Peyer's patch (tissue), 4 donors: Measurements from ENCODE around the gene AGBL4. TPM values are rescaled to one million over a fixed set of nuclear protein-coding genes. Genes with fewer than 3 reads are reported as not detected.
"Not testable (repeated sequence)": the region's sequence is repeated elsewhere in the genome, so short reads cannot be mapped to it uniquely, and the experiment has no call there.

Experiments used
- DNase-seq, 3 donors: peaks; one replicate each; pipeline ENCODE4 v3.0.0-alpha.2; 2017 to 2019
- H3K27ac ChIP-seq, 4 donors: fragments of 200-600 bp; sonication (generic); one replicate each; pipeline ENCODE4 v1.5.1; 2016 to 2019
- H3K27me3 ChIP-seq, 2 donors: fragments of 200-600 bp; sonication (generic); one replicate each; pipeline ENCODE4 v1.5.1; 2019
- H3K36me3 ChIP-seq, 3 donors: fragments of 200-600 bp; sonication (generic); one replicate each; pipeline ENCODE4 v1.5.1; 2016 to 2019
- H3K4me1 ChIP-seq, 4 donors: fragments of 200-600 bp; sonication (generic); one replicate each; pipeline ENCODE4 v1.5.1; 2016 to 2019
- H3K4me3 ChIP-seq, 4 donors: fragments of 200-600 bp; sonication (generic); 1 replicate in 3 of 4; 2 replicates in 1 of 4; pipeline ENCODE4 v1.5.1; 2016 to 2019; ENCODE audit warnings: mild to moderate bottlenecking in 1 of 4
- H3K9me3 ChIP-seq, 4 donors: fragments of 200-600 bp; sonication (generic); one replicate each; pipeline ENCODE4 v1.5.1; 2016 to 2019; ENCODE audit warnings: mild to moderate bottlenecking in 1 of 4
- POLR2A ChIP-seq, 2 donors: fragments of 450-650 bp; IDR thresholded peaks; one replicate each; pipeline ENCODE4 v1.5.1; 2017; ENCODE audit warnings: antibody characterized with exemption in 2 of 2, mild to moderate bottlenecking in 2 of 2, moderate library complexity in 2 of 2
- total RNA-seq, 4 donors: library from RNA; depleted of rRNA; stranded (reverse); fragments of >200 nt; gene quantifications; one replicate each; pipeline ENCODE4 v1.1.0, GENCODE V29; 2016
- TF ChIP-seq, protein P1 (sequence below), 6 experiments: fragments of 450-650 bp in 4 of 6; fragments of 200-600 bp in 2 of 6; sonication (generic) in 1 of 6; IDR thresholded peaks; one replicate each; pipeline ENCODE4 v1.5.1; 2017 to 2019; ENCODE audit warnings: antibody characterized with exemption in 6 of 6, mild to moderate bottlenecking in 3 of 6, moderate library complexity in 1 of 6

The AGBL4 gene
- total RNA-seq, 4 donors from 2014 or later: 2.5 TPM; not detected in 3

DNA sequence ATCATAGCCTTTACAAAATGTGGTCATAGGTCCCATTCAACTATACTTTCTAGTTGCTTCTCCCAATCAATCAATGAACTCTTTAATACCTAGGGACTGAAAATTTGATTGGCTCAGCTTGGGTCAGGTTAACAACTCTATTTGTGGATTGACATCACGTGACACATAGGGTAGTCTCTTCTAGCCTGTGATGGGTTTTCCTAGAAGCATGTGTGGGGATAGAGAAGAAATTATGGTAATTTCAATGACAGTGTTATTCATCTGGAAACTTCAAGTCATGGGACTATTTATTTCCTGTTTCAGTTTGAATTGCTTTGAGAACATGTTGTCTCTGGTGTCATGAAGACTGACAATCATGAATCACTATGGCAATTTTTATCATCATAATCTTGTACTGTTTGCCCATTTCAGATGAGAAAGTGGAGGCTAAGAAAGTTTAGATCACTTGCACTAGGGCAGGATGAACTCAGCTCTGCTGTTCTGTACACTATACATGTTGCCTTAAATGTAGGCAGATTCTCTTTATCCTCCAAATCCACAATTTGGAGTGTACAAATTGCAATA lies 717.2 kb downstream of the AGBL4 start:
- no peaks in the 10 kb centered on the region for H3K9me3 ChIP-seq
- no peaks in the 10 kb centered on the region for H3K4me1 ChIP-seq

GRCh38 chr1:49302400-49302799 lies 721.4 kb downstream of the AGBL4 start:
- H3K4me3 ChIP-seq: not testable (repeated sequence)

More for the DNA sequence above, 717.2 kb downstream of the AGBL4 start:
- Histone ChIP-seq H3K4me3 (no peak overlapping the region), H3K27ac (no peak overlapping the region), H3K36me3 (no peaks in the 10 kb centered on the region), H3K27me3 (no peaks in the 10 kb centered on the region)
- TF ChIP-seq, protein P1, sequence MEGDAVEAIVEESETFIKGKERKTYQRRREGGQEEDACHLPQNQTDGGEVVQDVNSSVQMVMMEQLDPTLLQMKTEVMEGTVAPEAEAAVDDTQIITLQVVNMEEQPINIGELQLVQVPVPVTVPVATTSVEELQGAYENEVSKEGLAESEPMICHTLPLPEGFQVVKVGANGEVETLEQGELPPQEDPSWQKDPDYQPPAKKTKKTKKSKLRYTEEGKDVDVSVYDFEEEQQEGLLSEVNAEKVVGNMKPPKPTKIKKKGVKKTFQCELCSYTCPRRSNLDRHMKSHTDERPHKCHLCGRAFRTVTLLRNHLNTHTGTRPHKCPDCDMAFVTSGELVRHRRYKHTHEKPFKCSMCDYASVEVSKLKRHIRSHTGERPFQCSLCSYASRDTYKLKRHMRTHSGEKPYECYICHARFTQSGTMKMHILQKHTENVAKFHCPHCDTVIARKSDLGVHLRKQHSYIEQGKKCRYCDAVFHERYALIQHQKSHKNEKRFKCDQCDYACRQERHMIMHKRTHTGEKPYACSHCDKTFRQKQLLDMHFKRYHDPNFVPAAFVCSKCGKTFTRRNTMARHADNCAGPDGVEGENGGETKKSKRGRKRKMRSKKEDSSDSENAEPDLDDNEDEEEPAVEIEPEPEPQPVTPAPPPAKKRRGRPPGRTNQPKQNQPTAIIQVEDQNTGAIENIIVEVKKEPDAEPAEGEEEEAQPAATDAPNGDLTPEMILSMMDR (IDR thresholded peaks at IDR 0.05): no peak
- TF ChIP-seq POLR2A (IDR thresholded peaks at IDR 0.05): no peak
- DNase-seq: no peak

GRCh38 chr1:49298304-49298703 lies 725.5 kb downstream of the AGBL4 start:
- no peak overlapping the region for H3K27ac ChIP-seq
- no peak overlapping the region for H3K4me3 ChIP-seq
- H3K4me1 ChIP-seq: no peaks in the 10 kb centered on the region
- DNase-seq: no peak
- TF ChIP-seq, protein P1 (IDR thresholded peaks at IDR 0.05): no peak
- TF ChIP-seq POLR2A (IDR thresholded peaks at IDR 0.05): no peak
- H3K27me3 ChIP-seq: no peaks in the 10 kb centered on the region
- H3K36me3 ChIP-seq: no peaks in the 10 kb centered on the region
- no peaks in the 10 kb centered on the region for H3K9me3 ChIP-seq

More at GRCh38 chr1:49302400-49302799, 721.4 kb downstream of the AGBL4 start:
- not testable (repeated sequence) for H3K9me3 ChIP-seq, DNase-seq, H3K27ac ChIP-seq, H3K4me1 ChIP-seq, H3K36me3 ChIP-seq, H3K27me3 ChIP-seq

DNA sequence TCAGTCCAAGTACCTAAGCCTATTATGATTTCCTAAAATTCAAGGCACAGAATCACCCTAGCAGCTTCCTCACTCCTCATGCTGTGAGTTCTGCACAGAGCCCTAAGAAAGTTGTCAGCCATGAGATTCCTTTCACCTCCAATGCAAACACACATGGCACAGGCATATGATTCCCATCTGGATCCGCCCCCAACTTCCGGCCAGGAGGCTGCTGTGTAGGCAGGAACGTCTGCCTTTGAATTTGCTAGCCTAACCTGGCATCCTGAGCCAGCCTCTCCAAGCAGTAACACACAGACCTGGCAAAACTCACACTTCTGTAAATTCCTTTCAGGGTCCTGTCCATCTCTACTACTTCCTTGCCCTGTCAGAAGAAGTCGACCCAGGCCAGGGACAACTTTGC lies 726.0 kb downstream of the AGBL4 start:
- H3K27me3 ChIP-seq: no peaks in the 10 kb centered on the region
- H3K4me3 ChIP-seq: no peak overlapping the region
- no peaks in the 10 kb centered on the region for H3K4me1 ChIP-seq
- TF ChIP-seq, protein P1 (IDR thresholded peaks at IDR 0.05): no peak
- no peak for TF ChIP-seq POLR2A (IDR thresholded peaks at IDR 0.05)
- H3K27ac ChIP-seq: no peak overlapping the region
- H3K9me3 ChIP-seq: no peaks in the 10 kb centered on the region
- H3K36me3 ChIP-seq: no peaks in the 10 kb centered on the region
- DNase-seq: no peak

DNA sequence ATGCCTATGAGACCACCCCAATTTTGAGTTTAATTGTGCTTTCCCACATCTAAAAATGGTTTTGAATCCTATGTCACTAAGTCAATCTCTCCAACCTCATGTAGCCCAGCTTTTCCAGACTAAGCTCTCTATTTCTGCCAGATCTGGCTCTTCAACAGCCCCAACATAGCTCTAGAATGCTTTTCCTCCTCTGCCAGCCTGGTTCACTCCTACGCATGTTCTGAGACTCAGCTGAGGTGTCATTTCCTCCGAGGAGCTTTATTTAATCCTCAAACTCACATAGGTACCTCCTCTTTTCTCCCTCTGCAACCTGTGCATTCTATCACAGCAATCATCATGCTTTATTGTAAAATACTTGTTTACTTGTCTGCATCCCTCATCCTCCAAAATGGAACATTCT lies 729.2 kb downstream of the AGBL4 start:
- Histone ChIP-seq H3K9me3 (peaks cover 0 to 3% (median 0%) of the 10 kb centered on the region in 4 donors), H3K4me3 (no peak overlapping the region), H3K27ac (no peak overlapping the region), H3K36me3 (no peaks in the 10 kb centered on the region), H3K27me3 (no peaks in the 10 kb centered on the region), H3K4me1 (no peaks in the 10 kb centered on the region)
- no peak for DNase-seq
- no peak for TF ChIP-seq POLR2A (IDR thresholded peaks at IDR 0.05)
- TF ChIP-seq, protein P1 (IDR thresholded peaks at IDR 0.05): no peak

GRCh38 chr1:49293016-49293415 lies 730.7 kb downstream of the AGBL4 start:
- Histone ChIP-seq H3K27ac (no peak overlapping the region), H3K9me3 (peaks cover 0 to 3% (median 0%) of the 10 kb centered on the region in 4 donors), H3K36me3 (no peaks in the 10 kb centered on the region), H3K4me1 (no peaks in the 10 kb centered on the region), H3K4me3 (no peak overlapping the region), H3K27me3 (no peaks in the 10 kb centered on the region)
- TF ChIP-seq, protein P1 (IDR thresholded peaks at IDR 0.05): no peak
- TF ChIP-seq POLR2A (IDR thresholded peaks at IDR 0.05): no peak
- DNase-seq: no peak

DNA sequence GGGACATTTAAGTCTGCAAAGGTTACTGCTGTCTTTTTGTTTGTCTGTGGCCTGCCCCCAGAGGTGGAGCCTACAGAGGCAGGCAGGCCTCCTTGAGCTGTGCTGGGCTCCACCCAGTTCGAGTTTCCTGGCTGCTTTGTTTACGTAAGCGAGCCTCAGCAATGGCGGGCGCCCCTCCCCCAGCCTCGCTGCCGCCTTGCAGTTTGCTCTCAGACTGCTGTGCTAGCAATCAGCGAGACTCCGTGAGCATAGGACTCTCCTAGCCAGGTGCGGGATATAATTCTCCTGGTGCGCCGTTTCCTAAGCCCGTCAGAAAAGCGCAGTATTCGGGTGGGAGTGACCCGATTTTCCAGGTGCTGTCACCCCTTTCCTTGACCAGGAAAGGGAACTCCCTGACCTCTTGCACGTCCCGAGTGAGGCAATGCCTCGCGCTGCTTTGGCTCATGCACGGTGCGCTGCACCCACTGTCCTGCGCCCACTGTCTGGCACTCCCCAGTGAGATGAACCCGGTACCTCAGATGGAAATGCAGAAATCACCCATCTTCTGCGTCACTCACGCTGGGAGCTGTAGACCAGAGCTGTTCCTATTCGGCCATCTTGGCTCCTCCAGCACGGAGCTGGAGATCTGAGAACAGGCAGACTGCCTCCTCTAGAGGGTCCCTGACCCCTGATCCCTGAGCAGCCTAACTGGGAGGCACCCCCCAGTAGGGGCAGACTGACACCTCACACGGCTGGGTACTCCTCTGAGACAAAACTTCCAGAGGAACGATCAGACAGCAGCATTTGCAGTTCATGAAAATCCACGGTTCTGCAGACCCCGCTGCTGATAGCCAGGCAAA lies 766.3 kb downstream of the AGBL4 start:
- not testable (repeated sequence) for H3K4me1 ChIP-seq, H3K27me3 ChIP-seq, DNase-seq, H3K9me3 ChIP-seq, H3K36me3 ChIP-seq, H3K27ac ChIP-seq, H3K4me3 ChIP-seq
